Measurements from ENCODE around the gene NUP93. TPM values are rescaled to one million over a fixed set of nuclear protein-coding genes. Genes with fewer than 3 reads are reported as not detected.

Gene NUP93
- total and polyA plus RNA-seq, 2 experiments from 2014 or later = 139 to 187 TPM

DNA sequence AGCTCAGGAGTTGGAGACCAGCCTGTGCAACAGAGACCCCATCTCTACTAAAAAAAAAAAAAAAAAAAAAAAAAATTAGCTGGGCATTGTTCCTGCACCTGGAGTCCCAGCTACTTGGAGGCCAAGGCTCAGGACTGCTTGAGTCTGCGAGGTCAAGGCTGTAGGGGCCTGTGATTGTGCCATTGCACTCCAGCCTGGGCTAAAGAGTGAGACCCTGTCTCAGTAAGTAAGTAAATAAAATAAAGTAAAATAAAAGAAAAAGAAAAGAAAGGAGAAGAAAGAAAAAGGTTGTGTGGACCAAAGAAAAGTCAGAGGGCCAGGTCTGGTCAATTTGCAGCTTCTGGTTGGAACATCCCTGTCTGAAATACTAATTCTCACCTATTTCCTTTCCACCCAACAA, 29.3 kb upstream of the NUP93 start (continued):
- TF ChIP-seq, protein P1, sequence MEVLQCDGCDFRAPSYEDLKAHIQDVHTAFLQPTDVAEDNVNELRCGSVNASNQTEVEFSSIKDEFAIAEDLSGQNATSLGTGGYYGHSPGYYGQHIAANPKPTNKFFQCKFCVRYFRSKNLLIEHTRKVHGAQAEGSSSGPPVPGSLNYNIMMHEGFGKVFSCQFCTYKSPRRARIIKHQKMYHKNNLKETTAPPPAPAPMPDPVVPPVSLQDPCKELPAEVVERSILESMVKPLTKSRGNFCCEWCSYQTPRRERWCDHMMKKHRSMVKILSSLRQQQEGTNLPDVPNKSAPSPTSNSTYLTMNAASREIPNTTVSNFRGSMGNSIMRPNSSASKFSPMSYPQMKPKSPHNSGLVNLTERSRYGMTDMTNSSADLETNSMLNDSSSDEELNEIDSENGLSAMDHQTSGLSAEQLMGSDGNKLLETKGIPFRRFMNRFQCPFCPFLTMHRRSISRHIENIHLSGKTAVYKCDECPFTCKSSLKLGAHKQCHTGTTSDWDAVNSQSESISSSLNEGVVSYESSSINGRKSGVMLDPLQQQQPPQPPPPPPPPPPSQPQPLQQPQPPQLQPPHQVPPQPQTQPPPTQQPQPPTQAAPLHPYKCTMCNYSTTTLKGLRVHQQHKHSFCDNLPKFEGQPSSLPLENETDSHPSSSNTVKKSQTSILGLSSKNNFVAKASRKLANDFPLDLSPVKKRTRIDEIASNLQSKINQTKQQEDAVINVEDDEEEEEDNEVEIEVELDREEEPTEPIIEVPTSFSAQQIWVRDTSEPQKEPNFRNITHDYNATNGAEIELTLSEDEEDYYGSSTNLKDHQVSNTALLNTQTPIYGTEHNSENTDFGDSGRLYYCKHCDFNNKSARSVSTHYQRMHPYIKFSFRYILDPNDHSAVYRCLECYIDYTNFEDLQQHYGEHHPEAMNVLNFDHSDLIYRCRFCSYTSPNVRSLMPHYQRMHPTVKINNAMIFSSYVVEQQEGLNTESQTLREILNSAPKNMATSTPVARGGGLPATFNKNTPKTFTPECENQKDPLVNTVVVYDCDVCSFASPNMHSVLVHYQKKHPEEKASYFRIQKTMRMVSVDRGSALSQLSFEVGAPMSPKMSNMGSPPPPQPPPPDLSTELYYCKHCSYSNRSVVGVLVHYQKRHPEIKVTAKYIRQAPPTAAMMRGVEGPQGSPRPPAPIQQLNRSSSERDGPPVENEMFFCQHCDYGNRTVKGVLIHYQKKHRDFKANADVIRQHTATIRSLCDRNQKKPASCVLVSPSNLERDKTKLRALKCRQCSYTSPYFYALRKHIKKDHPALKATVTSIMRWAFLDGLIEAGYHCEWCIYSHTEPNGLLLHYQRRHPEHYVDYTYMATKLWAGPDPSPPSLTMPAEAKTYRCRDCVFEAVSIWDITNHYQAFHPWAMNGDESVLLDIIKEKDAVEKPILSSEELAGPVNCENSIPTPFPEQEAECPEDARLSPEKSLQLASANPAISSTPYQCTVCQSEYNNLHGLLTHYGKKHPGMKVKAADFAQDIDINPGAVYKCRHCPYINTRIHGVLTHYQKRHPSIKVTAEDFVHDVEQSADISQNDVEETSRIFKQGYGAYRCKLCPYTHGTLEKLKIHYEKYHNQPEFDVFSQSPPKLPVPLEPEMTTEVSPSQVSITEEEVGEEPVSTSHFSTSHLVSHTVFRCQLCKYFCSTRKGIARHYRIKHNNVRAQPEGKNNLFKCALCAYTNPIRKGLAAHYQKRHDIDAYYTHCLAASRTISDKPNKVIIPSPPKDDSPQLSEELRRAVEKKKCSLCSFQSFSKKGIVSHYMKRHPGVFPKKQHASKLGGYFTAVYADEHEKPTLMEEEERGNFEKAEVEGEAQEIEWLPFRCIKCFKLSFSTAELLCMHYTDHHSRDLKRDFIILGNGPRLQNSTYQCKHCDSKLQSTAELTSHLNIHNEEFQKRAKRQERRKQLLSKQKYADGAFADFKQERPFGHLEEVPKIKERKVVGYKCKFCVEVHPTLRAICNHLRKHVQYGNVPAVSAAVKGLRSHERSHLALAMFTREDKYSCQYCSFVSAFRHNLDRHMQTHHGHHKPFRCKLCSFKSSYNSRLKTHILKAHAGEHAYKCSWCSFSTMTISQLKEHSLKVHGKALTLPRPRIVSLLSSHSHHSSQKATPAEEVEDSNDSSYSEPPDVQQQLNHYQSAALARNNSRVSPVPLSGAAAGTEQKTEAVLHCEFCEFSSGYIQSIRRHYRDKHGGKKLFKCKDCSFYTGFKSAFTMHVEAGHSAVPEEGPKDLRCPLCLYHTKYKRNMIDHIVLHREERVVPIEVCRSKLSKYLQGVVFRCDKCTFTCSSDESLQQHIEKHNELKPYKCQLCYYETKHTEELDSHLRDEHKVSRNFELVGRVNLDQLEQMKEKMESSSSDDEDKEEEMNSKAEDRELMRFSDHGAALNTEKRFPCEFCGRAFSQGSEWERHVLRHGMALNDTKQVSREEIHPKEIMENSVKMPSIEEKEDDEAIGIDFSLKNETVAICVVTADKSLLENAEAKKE (CRISPR knock-in tag; IDR thresholded peaks at IDR 0.05) = no peak
- TF ChIP-seq JUNB (IDR thresholded peaks at IDR 0.05; ENCODE audit: unreplicated experiment) = no peak
- no peak for TF ChIP-seq POLR2AphosphoS5 (IDR thresholded peaks at IDR 0.05; ENCODE audit: low read depth)
- TF ChIP-seq, protein P2, sequence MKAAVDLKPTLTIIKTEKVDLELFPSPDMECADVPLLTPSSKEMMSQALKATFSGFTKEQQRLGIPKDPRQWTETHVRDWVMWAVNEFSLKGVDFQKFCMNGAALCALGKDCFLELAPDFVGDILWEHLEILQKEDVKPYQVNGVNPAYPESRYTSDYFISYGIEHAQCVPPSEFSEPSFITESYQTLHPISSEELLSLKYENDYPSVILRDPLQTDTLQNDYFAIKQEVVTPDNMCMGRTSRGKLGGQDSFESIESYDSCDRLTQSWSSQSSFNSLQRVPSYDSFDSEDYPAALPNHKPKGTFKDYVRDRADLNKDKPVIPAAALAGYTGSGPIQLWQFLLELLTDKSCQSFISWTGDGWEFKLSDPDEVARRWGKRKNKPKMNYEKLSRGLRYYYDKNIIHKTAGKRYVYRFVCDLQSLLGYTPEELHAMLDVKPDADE (IDR thresholded peaks at IDR 0.05) = no peak
- no peak for TF ChIP-seq ZNF331 (CRISPR knock-in tag; IDR thresholded peaks at IDR 0.05; ENCODE audit: low read depth)
- TF ChIP-seq, protein P3, sequence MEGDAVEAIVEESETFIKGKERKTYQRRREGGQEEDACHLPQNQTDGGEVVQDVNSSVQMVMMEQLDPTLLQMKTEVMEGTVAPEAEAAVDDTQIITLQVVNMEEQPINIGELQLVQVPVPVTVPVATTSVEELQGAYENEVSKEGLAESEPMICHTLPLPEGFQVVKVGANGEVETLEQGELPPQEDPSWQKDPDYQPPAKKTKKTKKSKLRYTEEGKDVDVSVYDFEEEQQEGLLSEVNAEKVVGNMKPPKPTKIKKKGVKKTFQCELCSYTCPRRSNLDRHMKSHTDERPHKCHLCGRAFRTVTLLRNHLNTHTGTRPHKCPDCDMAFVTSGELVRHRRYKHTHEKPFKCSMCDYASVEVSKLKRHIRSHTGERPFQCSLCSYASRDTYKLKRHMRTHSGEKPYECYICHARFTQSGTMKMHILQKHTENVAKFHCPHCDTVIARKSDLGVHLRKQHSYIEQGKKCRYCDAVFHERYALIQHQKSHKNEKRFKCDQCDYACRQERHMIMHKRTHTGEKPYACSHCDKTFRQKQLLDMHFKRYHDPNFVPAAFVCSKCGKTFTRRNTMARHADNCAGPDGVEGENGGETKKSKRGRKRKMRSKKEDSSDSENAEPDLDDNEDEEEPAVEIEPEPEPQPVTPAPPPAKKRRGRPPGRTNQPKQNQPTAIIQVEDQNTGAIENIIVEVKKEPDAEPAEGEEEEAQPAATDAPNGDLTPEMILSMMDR (conservative IDR thresholded peaks at IDR 0.05; ENCODE audit: low read depth in 2 of 2) = no peak
- TF ChIP-seq ZNF114 (CRISPR knock-in tag; IDR thresholded peaks at IDR 0.05) = no peak

All from GM23338 (cell line).